NCI-H526 treated with DMSO at 0.1 percent for 48 hours (cell line): ENCODE measurements around the gene IL19.

Experiments
- DNase-seq: peaks from one replicate; lab custom pipeline; 2025; lab: John Stamatoyannopoulos, UW

The IL19 gene

DNA sequence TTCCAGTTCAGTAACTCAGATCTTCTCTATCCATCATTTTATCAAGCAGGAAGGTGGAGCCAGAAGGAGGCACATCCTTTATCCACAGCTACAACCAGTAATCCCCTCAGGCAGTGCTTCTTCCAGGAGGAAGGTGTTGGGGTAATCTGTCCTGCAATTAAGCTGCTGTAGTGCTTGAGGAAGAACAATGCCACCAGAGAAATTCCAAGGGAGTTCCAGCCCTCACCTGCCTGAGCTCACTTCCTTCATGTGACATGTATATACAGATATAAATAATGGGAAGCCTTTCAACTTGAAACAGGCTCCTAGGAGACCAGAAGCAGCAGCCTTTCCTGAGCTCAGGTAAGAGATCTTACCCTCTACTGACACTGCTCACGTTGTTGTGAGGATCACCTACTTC is 92.7 kb downstream of the IL19 start:
- DNase-seq, result no peak

DNA sequence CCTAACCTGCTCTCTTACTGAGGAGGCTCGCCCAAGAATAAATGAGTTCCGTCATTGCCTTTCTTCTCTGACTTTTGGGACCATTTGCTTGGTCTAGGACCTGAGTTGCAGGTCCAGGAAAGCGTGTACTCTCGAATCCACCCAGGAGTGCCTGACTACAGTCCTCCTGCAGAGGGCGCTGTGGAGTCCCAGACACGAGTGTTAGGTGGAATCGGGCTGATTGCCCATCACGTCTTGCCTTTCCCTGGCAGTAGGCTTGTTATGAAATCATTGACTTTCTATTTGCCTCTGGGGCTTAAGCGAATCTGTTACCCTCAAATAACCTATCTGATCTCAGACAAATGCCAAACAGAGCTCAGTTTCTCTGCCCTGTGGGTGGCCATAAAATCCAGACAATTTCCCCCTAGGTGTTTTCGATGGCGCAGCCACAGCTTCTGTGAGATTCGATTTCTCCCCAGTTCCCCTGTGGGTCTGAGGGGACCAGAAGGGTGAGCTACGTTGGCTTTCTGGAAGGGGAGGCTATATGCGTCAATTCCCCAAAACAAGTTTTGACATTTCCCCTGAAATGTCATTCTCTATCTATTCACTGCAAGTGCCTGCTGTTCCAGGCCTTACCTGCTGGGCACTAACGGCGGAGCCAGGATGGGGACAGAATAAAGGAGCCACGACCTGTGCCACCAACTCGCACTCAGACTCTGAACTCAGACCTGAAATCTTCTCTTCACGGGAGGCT is 94.5 kb downstream of the IL19 start, which contains the start of gene IL20:
Gene IL20 (plus strand): TSS at position 685 of the 733 bp plus-strand sequence. CDS start 230 bp downstream, outside the sequence.
- peak; percentile 2 for DNase-seq

DNA sequence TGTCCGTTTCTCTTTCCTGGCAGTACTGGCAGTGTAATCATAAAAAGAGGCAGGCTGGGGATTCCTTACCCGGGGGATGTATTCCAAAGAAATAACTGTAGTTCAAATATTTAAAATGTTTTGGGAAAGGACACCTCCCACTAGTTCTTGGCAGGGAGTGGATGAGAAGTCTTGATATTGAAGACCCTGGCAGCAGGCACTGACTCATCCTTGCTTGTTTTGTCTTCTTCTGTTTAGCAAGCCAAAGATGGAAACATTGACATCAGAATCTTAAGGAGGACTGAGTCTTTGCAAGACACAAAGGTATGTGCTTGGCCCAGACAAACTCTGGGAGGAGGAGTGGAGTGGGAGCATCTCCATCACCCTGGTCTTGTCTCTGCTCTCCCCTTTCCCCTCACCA is 95.5 kb downstream of the IL19 start:
- DNase-seq, result no peak

DNA sequence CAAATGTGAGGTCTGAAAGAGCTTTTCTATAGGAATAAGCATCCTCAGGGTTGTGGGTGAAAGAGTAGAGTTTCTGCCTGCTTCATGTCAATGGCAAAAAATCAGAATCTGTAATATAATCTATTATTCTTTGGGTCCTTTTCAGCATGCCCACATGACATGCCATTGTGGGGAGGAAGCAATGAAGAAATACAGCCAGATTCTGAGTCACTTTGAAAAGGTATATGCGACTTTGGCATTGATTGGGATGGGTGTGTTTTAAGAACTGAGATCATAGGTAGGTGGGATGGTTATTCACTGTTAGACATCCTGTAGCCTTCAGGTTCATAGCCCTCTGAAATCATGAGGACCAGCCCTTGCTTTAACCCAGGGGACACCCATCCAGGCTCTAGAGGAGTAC is 96.7 kb downstream of the IL19 start:
- DNase-seq, result no peak

DNA sequence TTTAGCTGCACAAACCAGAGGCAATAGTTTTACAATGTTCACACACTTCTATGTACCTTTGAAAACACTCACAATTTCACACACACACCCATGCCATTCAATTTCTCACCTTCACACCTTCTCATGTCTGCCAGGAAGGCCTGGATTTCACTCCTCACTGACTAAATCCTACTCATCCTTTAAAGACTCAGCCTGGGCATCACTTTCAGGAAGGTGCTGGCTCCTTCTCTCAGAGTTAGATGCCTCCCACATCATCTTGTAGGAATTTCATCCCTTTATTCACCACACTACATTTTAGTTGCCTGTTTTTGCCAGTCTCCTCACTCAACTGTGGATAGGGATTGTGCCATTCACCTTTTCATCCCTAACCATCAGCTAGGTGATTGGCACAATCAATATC is 97.1 kb downstream of the IL19 start:
- DNase-seq, result no peak

DNA sequence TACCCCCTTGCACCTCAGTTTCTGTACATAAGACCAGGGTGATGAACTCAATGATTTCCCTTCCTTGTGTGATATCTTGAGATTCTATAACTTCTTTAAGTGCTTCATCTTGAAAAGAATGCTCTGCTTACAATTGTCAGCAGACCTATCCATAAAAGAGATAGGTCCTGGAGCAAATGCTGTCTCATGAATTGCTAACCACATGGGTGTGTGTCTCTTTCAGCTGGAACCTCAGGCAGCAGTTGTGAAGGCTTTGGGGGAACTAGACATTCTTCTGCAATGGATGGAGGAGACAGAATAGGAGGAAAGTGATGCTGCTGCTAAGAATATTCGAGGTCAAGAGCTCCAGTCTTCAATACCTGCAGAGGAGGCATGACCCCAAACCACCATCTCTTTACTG is 97.7 kb downstream of the IL19 start:
- DNase-seq, result no peak

DNA sequence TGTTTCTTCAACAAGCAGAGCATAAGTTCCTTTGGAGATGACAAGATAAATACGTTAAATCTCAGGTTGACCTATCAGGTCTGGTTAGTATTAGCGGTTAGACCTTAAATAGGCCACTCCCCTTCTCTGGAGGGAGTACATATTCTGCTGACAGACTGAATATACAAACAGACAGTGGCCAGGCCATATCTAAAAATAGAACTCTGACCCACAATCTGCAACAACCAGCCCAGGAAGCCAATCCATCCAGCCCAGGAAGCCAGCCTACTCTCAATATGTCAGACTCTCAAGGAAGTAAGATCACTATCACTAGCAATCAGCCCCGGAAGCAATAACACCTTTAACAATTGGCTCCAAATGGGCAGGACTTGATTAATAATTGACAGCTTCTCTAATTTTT is 101.6 kb downstream of the IL19 start:
- DNase-seq, result no peak

DNA sequence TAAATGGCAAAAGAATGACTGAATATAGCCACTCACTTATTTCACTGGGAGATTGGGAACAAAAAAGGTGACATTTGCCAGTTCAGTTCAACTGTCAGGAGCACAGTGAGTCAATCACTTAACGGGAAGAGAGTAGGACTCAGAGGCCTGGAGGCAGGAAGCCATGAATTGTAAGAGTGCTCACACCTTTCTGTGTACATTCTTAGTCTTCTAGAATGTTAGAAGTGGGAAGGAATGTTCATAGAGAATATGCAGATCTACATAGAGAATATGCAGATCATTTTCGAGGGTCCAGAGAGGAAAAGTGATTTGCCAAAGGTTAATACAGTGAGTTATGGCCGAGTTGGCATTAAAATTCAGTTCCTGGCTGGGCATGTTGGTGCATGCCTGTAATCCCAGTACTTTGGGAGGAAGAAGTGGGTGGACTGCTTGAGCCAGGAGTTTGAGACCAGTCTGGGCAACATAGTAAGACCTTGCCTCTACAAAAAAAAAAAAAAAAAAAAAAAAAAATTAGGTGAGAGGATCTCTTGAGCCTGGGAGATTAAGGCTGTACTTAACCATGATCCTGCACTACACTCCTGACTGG is 103.1 kb downstream of the IL19 start:
- DNase-seq, result no peak

DNA sequence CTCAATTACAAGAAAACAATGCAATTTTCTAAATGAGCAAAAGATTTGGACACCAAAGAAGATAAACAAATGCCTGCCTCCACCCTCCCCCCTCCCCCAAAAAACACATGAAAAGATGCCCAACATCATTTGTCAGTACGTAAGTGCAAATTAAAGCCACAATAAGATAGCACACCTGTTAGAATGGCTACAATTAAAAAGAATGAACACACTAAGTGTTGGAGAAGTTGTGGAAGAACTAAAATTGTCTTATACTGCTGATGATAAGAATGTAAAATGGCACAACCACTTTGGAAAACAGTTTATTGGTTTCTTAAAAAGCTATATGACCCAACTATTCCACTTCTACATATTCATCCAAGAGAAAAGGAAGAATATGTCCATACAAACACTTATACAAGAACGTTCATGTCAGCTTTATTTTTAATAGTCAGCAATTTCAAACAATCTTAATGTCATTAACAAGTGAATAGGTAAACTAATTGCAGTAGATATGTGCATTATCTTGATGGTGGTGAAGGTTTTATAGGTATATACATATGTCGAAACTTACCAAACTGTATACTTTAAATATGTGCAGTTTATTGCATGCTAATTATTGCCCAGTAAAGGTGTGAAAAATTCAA is 105.3 kb downstream of the IL19 start:
- no peak for DNase-seq

DNA sequence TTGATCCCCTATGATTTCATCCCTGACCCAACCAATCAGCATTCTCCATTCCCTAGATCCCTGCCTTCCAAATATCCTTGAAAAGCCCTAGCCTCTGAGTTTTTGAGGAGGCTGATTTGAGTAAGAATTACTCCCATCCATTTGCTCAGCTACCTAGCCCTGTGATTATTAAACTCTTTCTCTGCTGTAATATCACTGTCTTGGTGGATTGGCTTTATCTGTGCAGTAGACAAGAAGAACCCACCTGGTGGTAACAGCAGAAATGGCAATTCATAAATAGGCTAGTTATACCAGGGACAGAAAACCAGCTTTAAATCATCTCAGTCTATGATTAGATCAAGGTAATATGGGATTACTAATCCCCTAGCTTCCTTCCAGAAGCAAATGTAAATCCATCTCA is 107.9 kb downstream of the IL19 start:
- DNase-seq, result no peak

DNA sequence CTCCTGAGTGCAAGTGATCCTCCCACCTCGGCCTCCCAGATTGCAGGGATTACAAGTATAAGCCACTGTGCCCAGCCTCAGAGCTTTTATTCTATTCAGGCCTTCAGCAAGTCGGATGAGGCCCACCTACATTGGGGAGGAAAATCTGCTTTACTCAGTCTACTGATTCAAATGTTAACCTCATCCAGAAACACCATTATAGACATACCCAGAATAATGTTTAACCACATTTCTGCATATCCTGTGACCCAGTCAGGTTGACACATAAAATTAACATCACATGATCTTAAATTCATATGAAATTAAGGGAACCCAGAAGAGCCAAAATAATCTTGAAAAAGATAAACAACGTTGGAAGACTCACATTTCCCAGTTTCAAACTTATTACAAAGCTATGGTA is 109.7 kb downstream of the IL19 start:
- DNase-seq, result no peak

DNA sequence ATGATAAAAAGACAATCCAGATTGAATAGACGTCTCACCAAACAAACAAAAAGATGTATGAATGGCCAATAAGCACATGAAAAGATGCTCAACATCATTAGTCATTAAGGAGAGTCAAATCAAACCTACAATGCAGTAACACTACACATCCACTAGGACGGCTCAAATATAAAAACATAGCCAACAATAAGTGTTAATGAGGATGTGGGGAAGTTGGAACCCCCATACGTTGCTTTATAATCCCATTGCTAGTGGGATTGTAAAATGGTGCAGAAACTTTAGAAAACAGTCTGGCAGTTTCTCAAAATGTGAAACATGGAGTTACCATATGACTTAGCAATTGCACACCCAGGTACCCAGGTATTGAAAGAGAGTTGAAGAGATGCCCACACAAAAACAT is 112.0 kb downstream of the IL19 start:
- DNase-seq, result no peak

DNA sequence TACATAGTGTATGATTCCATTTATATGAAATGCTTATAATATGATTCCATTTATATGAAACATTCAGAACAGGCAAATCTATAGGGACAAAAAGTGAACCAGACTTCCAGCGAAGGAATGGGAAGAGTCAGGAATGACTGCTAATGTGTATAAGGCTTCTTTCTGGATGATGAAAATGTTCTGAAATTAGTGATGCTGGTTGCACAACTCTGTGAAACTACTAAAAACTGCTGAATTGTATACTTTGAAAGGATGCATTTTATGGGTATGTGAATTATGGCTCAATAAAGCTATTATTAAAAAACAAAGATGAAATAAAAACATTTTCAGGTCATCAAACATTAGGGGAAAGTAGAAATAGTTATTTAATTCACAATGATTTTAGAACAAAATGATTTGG is 112.6 kb downstream of the IL19 start:
- no peak for DNase-seq

DNA sequence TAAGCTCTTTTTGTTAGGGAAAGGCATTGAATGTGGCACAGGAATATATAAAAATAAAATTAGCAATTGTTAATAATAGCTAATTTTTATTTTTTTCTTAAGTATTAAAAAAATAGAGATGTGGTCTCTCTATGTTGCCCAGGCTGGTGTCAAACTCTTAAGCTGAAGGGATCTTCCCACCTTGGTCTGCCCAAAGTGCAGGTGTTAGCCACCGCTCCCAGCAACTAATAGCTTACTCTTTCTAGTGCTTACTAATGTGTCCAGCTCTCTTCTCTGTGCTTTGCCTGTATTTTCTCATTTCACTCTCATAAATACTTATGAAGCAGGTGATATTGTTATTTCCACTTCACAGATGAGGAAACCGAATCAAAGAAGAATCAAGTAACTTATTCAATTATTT is 113.3 kb downstream of the IL19 start:
- DNase-seq, result no peak

DNA sequence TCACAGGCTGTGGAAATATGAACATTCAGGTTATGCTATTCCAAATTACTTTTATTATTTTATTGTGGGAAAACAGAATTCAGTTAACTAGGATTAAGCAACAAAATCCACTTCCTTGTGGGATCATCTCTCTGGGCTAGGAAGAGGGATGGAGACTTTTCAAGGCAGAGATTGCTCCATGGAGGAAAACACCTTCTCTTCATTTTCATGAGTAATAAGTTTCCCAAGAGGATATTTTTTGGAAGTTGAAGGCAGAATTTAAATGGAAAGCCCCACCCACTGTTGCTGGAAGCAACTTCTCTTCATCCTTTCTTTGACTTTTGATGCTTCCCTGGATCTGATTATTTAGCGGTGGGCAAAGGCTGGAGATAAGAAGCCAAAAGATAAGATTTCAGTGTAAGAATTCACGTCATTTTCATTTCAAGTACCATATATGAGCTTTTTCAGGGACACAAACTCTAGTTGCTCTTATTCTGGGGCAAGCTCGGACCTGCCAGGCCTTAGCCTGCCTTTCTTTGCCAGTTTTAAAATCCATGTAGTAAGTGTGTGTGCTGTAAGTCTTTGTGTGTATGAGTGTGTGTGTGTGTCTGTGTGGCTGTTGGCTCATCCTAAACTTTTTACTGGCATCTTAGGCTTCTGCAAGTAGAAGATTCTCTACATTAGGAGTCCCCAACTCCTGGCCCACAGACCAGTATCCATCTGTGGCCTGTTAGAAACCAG is 114.9 kb downstream of the IL19 start:
- DNase-seq, result no peak

DNA sequence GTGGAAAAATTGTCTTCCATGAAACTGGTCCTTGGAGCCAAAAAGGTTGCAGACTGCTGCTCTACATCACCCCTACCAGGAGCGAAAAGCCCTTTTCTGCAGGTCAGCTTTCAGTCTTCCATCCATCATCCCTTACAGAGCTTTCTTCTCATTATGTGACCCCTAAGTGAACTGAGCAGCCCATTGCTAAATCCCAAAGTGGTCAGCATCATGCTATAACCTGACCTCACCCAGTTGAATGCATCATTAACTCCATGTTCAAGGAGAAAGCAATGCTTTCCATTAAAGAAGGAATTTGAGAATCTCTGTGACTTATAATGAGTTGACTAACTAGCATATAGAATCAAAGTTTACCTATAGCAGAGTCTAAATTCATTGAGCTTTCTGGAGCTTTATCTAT is 116.3 kb downstream of the IL19 start:
- DNase-seq, result no peak

DNA sequence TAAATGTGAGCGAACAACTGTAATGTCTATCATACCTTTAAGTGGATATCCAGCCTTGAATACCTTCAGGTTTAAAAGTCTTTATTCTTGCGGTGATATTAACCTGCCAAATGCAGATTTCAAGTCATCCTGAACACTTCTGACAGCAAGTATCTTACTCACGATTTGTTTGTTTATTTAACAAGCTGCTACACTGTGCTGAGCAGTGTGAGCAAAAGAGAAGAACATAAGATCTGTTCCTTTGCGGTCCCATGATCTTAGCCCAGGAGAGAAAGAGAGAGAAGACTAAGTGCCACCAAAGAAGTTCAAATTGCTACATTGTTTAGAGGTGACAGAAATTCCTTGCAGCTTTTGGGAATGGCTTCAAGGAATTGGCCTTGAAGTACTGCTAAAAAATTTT is 117.1 kb downstream of the IL19 start:
- no peak for DNase-seq

DNA sequence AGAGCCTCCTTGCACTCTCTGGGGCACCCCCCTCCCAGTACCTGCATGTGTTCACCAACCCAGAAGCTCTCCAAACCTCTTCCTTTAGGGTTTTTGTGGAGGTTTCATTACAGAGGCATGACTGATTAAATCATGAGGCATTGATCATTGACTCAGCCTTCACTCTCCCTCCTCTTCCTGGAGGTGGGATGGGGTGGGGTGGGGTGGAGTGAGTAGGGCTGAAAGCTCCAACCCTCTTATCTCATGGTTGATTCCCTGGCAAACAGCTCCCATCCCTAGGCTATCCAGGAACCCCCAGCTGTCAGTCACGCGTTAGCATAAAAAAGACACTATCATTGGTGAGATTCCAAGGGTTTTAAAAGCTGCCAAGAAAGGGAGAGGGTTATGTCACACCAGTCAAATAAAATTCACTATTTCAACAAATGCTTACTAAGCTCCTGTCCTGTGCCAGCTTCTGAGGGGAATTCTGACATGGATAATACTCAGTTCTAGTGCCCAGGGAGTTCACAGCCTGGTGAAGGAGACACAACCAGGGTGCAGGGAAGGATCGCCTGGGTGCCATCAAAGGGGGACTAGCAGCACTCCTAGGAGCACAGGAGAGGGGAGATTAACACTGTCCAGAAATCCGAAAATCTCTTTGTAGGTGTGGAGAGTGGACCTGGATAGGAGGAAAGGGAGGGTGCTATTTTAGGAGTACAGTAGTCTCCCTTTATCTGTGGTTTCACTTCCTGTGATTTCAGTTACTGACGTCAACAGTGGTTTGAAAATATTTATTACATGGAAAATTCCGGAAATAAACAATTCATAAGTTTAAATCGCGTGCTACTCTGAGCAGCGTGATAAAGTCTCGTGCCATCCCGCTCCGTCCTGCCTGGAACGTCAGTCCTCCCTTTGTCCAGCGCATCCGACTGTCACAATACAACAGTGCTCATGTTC is 119.8 kb downstream of the IL19 start:
- no peak for DNase-seq

DNA sequence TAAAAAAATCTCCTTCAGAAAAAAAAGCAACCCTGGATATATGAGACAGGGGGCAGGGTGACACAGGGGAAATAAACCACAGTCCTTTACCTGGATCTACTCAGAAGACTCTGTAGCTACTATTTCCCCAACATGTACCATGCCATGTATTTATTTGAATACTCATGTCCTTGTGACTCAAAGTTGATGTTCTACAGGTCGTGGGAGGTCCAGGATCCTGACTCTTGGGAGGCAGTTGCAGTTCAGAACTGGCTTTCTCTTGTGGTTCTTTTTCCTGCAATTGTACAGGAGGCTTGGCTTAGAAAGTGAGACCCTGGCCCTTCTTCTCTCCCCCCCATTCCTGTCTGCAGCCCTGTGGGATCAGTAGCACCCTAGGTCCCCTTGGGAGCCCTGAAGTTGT is 120.8 kb downstream of the IL19 start:
- DNase-seq, result no peak
